BLaER1 treated with 17β-estradiol and CSF1 and Interleukin-3, amounts not matched to agents 10 nM and 100 nM (cell line): Measurements from ENCODE around the gene DOP1A.

Experiments used
- H3K27ac ChIP-seq, 11 experiments: shearing (Covaris generic); formaldehyde crosslinking; 2 replicates each; pipeline ENCODE4 v1.8.1; 2022
- H3K27me3 ChIP-seq, 11 experiments: shearing (Covaris generic); formaldehyde crosslinking; 2 replicates each; pipeline ENCODE4 v1.8.1; 2022
- H3K36me3 ChIP-seq, 11 experiments: shearing (Covaris generic); formaldehyde crosslinking; 2 replicates each; pipeline ENCODE4 v1.8.1; 2022
- H3K4me1 ChIP-seq, 10 experiments: shearing (Covaris generic); formaldehyde crosslinking; 2 replicates each; pipeline ENCODE4 v1.8.1; 2022
- H3K4me2 ChIP-seq, 11 experiments: shearing (Covaris generic); formaldehyde crosslinking; 2 replicates each; pipeline ENCODE4 v1.8.1; 2022
- H3K4me3 ChIP-seq, 10 experiments: shearing (Covaris generic); formaldehyde crosslinking; 2 replicates each; pipeline ENCODE4 v1.8.1; 2022
- H3K9ac ChIP-seq, 11 experiments: shearing (Covaris generic); formaldehyde crosslinking; 2 replicates each; pipeline ENCODE4 v1.8.1; 2022
- H3K9me3 ChIP-seq, 11 experiments: shearing (Covaris generic); formaldehyde crosslinking; replicated peaks in 1 of 11; 2 replicates each; pipeline ENCODE4 v1.8.1; 2022
- H4K20me1 ChIP-seq, 11 experiments: shearing (Covaris generic); formaldehyde crosslinking; 2 replicates each; pipeline ENCODE4 v1.8.1; 2022
- Cebpa-rat ChIP-seq, 11 experiments: shearing (Covaris generic); IDR thresholded peaks; 2 replicates each; pipeline ENCODE4 v1.8.1; 2022

Gene DOP1A

DNA sequence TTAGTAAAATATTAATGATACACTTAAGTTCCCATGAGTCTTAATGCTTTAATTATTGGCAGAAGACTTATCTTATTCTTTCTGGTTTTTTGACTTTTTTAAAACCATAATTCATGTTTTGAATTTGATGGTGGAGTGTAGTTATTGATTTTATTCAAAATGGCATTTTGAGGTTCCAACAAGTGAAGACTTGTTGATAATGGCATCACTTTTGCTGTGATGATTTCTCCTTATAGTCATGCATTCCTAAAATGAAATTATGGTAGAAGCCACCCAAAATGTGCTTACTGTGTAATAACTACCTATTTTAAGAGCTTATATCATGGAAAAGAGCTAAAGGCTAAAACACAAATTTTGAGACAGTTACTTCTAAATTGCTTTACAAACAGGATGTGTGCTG lies 2.2 kb downstream of the DOP1A start:
- no peaks in the 10 kb centered on the region for H3K9me3 ChIP-seq
- no peaks in the 10 kb centered on the region for H3K36me3 ChIP-seq
- no peaks in the 10 kb centered on the region for H3K27me3 ChIP-seq
- no peak overlapping the region for H3K9ac ChIP-seq
- H3K4me3 ChIP-seq = no peak overlapping the region
- H4K20me1 ChIP-seq = no peaks in the 10 kb centered on the region
- peak overlapping the region in 3 of 11 experiments; percentile 21 to 77 (median 53); a peak in 4 of 22 replicates for H3K4me2 ChIP-seq
- peaks cover 10 to 32% (median 23%) of the 10 kb centered on the region in 10 experiments; a peak in 17 of 20 replicates for H3K4me1 ChIP-seq
- H3K27ac ChIP-seq = no peak overlapping the region
- no peak for TF ChIP-seq Cebpa-rat (IDR thresholded peaks at IDR 0.05)

GRCh38 chr6:83071023-83071422 lies 3.6 kb downstream of the DOP1A start:
- Histone ChIP-seq H3K4me1 (peaks cover 10 to 32% (median 20%) of the 10 kb centered on the region in 10 experiments; a peak in 17 of 20 replicates), H3K9ac (no peak overlapping the region), H3K27me3 (no peaks in the 10 kb centered on the region), H3K9me3 (peaks cover 0 to 4% (median 0%) of the 10 kb centered on the region in 11 experiments; a peak in 2 of 22 replicates), H3K36me3 (no peaks in the 10 kb centered on the region), H3K4me3 (no peak overlapping the region), H3K27ac (peak overlapping the region in 4 of 11 experiments; percentile 16 to 37 (median 27); a peak in 4 of 22 replicates), H4K20me1 (no peaks in the 10 kb centered on the region), H3K4me2 (peak overlapping the region in 5 of 11 experiments; percentile 26 to 77 (median 37); a peak in 8 of 22 replicates)
- TF ChIP-seq Cebpa-rat (IDR thresholded peaks at IDR 0.05) = no peak

GRCh38 chr6:83071707-83072106 lies 4.2 kb downstream of the DOP1A start:
- Histone ChIP-seq H3K4me3 (no peak overlapping the region), H3K9ac (no peak overlapping the region), H3K9me3 (peaks cover 0 to 4% (median 0%) of the 10 kb centered on the region in 11 experiments; a peak in 2 of 22 replicates), H3K27me3 (no peaks in the 10 kb centered on the region), H3K4me1 (peaks cover 10 to 32% (median 19%) of the 10 kb centered on the region in 10 experiments; a peak in 17 of 20 replicates), H4K20me1 (no peaks in the 10 kb centered on the region), H3K36me3 (no peaks in the 10 kb centered on the region), H3K4me2 (no peak overlapping the region), H3K27ac (no peak overlapping the region)
- no peak for TF ChIP-seq Cebpa-rat (IDR thresholded peaks at IDR 0.05)

DNA sequence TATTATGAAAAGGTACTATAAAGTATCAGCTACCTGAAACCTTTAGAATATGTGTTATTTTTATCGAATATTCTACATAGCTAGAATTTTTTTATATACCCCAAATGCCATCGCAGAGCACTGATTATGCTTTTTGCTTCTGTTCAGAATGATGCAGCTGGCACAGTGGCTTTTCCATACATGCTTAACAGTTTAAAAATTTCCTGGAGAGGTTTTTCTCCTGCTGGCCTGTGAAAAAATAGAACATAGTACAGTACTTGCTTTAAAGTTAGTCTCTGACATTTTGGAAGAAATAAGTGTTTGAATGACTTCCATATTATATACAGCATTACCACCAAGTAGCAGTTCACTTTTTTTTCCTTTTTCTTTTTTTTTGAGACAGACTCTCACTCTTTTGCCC lies 5.3 kb downstream of the DOP1A start:
- H3K4me3 ChIP-seq = no peak overlapping the region
- no peak overlapping the region for H3K27ac ChIP-seq

GRCh38 chr6:83073615-83074014 lies 6.1 kb downstream of the DOP1A start:
- Histone ChIP-seq H4K20me1 (no peaks in the 10 kb centered on the region), H3K27me3 (no peaks in the 10 kb centered on the region), H3K27ac (no peak overlapping the region), H3K9ac (no peak overlapping the region), H3K4me1 (peaks cover 10 to 28% (median 16%) of the 10 kb centered on the region in 10 experiments; a peak in 17 of 20 replicates), H3K4me3 (no peak overlapping the region), H3K4me2 (no peak overlapping the region), H3K36me3 (no peaks in the 10 kb centered on the region), H3K9me3 (peaks cover 0 to 4% (median 0%) of the 10 kb centered on the region in 11 experiments; a peak in 2 of 22 replicates)
- no peak for TF ChIP-seq Cebpa-rat (IDR thresholded peaks at IDR 0.05)

More for the DNA sequence above, 5.3 kb downstream of the DOP1A start:
- no peak for TF ChIP-seq Cebpa-rat (IDR thresholded peaks at IDR 0.05)
- peaks cover 0 to 4% (median 0%) of the 10 kb centered on the region in 11 experiments; a peak in 2 of 22 replicates for H3K9me3 ChIP-seq
- no peaks in the 10 kb centered on the region for H3K36me3 ChIP-seq
- peaks cover 10 to 32% (median 19%) of the 10 kb centered on the region in 10 experiments; a peak in 17 of 20 replicates for H3K4me1 ChIP-seq
- H3K27me3 ChIP-seq = no peaks in the 10 kb centered on the region
- H4K20me1 ChIP-seq = no peaks in the 10 kb centered on the region
- no peak overlapping the region for H3K9ac ChIP-seq
- H3K4me2 ChIP-seq = no peak overlapping the region

GRCh38 chr6:83083476-83083875 lies 16.0 kb downstream of the DOP1A start:
- no peaks in the 10 kb centered on the region for H3K27me3 ChIP-seq

GRCh38 chr6:83086751-83087150 lies 19.3 kb downstream of the DOP1A start:
- no peak for TF ChIP-seq Cebpa-rat (IDR thresholded peaks at IDR 0.05)
- no peak overlapping the region for H3K4me2 ChIP-seq
- H3K9me3 ChIP-seq = no peaks in the 10 kb centered on the region
- no peaks in the 10 kb centered on the region for H3K4me1 ChIP-seq
- H3K4me3 ChIP-seq = no peak overlapping the region
- H3K27ac ChIP-seq = no peak overlapping the region
- H3K9ac ChIP-seq = no peak overlapping the region
- H3K27me3 ChIP-seq = no peaks in the 10 kb centered on the region
- no peaks in the 10 kb centered on the region for H4K20me1 ChIP-seq
- no peaks in the 10 kb centered on the region for H3K36me3 ChIP-seq

More at GRCh38 chr6:83083476-83083875, 16.0 kb downstream of the DOP1A start:
- Histone ChIP-seq H3K4me3 (no peak overlapping the region), H3K36me3 (no peaks in the 10 kb centered on the region), H3K4me2 (no peak overlapping the region), H3K27ac (no peak overlapping the region), H3K9me3 (no peaks in the 10 kb centered on the region), H4K20me1 (no peaks in the 10 kb centered on the region), H3K4me1 (no peaks in the 10 kb centered on the region), H3K9ac (no peak overlapping the region)
- no peak for TF ChIP-seq Cebpa-rat (IDR thresholded peaks at IDR 0.05)

- H3K4me3 ChIP-seq = no peak overlapping the region
- H3K4me2 ChIP-seq = no peak overlapping the region
- H3K9me3 ChIP-seq = no peaks in the 10 kb centered on the region
- H3K4me1 ChIP-seq = no peaks in the 10 kb centered on the region
- TF ChIP-seq Cebpa-rat (IDR thresholded peaks at IDR 0.05) = no peak
- no peaks in the 10 kb centered on the region for H4K20me1 ChIP-seq
- H3K36me3 ChIP-seq = no peaks in the 10 kb centered on the region
- no peak overlapping the region for H3K9ac ChIP-seq
- no peak overlapping the region for H3K27ac ChIP-seq
- H3K27me3 ChIP-seq = no peaks in the 10 kb centered on the region
These were observed 25.4 kb downstream of the DOP1A start for GRCh38 chr6:83092756-83093399.

DNA sequence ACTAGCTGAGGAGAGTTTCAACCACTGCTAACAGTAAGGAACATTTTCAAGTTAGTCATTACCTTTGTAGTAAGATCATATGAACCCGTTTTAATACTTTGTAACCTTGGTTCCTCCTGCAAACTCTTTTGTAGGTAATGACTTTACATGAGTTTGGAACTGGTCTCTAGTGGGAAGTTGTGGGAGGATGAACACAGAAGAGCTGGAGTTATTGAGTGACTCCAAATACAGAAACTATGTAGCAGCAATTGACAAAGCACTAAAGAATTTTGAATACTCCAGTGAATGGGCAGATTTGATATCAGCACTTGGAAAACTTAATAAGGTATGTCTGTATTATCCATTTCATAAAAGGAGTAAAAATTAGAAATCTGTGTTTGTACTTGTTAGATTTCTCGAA lies 29.3 kb downstream of the DOP1A start:
- Histone ChIP-seq H3K9ac (no peak overlapping the region), H3K9me3 (no peaks in the 10 kb centered on the region), H3K27me3 (no peaks in the 10 kb centered on the region), H3K36me3 (peaks cover 0 to under 1% (median 0%) of the 10 kb centered on the region in 11 experiments; a peak in 1 of 22 replicates), H3K4me1 (no peaks in the 10 kb centered on the region), H3K4me2 (no peak overlapping the region), H3K27ac (no peak overlapping the region), H3K4me3 (no peak overlapping the region), H4K20me1 (no peaks in the 10 kb centered on the region)
- TF ChIP-seq Cebpa-rat (IDR thresholded peaks at IDR 0.05) = no peak

GRCh38 chr6:83097204-83097603 lies 29.7 kb downstream of the DOP1A start:
- H3K4me3 ChIP-seq = no peak overlapping the region
- H3K9me3 ChIP-seq = no peaks in the 10 kb centered on the region
- no peaks in the 10 kb centered on the region for H3K27me3 ChIP-seq
- H4K20me1 ChIP-seq = no peaks in the 10 kb centered on the region
- H3K9ac ChIP-seq = no peak overlapping the region
- no peaks in the 10 kb centered on the region for H3K4me1 ChIP-seq
- TF ChIP-seq Cebpa-rat (IDR thresholded peaks at IDR 0.05) = no peak
- no peak overlapping the region for H3K4me2 ChIP-seq
- peaks cover 0 to 5% (median 0%) of the 10 kb centered on the region in 11 experiments; a peak in 3 of 22 replicates for H3K36me3 ChIP-seq
- H3K27ac ChIP-seq = no peak overlapping the region
